Activated CD4-positive, alpha-beta T cell treated with anti-CD3 and anti-CD28 coated beads for 36 hours (primary cell): ENCODE data around the gene CDYL2. TPM values are rescaled to one million over a fixed set of nuclear protein-coding genes. Genes with fewer than 3 reads are reported as not detected.

ENCODE experiments used
- ATAC-seq: fragments of 200-7000 bp; cut with Tn5 transposase; one replicate; pipeline ENCODE4 v1.10.0; 2021; ENCODE audit warnings: mild to moderate bottlenecking, moderate library complexity
- CTCF ChIA-PET: fragments of 350-600 bp; sonication (Branson Sonifier 250); formaldehyde crosslinking; loops from one replicate; lab custom pipeline; 2021; ENCODE audit warnings: antibody characterized with exemption; lab: Charles Lee
- POLR2A ChIA-PET: fragments of 350-600 bp; sonication (Branson Sonifier 250); formaldehyde crosslinking; loops from one replicate; lab custom pipeline; 2021; ENCODE audit warnings: antibody characterized with exemption, inconsistent platforms; lab: Charles Lee
- DNase-seq: peaks from one replicate; pipeline ENCODE4 v3.0.0-alpha.2; 2020
- H3K27ac Mint-ChIP-seq: one replicate; pipeline ENCODE4 v1.8.0; 2021; ENCODE audit warnings: mixed read lengths
- H3K27me3 Mint-ChIP-seq: one replicate; pipeline ENCODE4 v1.8.0; 2021; ENCODE audit warnings: mixed read lengths
- H3K36me3 Mint-ChIP-seq: one replicate; pipeline ENCODE4 v1.8.0; 2021; ENCODE audit warnings: low read depth, mixed read lengths
- H3K4me1 Mint-ChIP-seq: one replicate; pipeline ENCODE4 v1.8.0; 2021; ENCODE audit warnings: mixed read lengths
- H3K4me3 Mint-ChIP-seq: one replicate; pipeline ENCODE4 v1.8.0; 2021; ENCODE audit warnings: mild to moderate bottlenecking, moderate library complexity, mixed read lengths
- H3K9me3 Mint-ChIP-seq: one replicate; pipeline ENCODE4 v1.8.0; 2021; ENCODE audit warnings: low read depth, mixed read lengths
- intact Hi-C, 2 experiments: fragments of 100-400 bp; cut with DNase I in 1 of 2; cut with micrococcal nuclease in 1 of 2; formaldehyde crosslinking; loops; one replicate each; pipeline versions ENCODE4 v1.14.2 to v1.15.1; 2022 to 2024; cut with DNase I, micrococcal nuclease
- total RNA-seq, 2 experiments: library from RNA; stranded (reverse); gene quantifications; one replicate each; pipeline ENCODE4 v1.2.3, GENCODE V29; 2021

The CDYL2 gene
- total RNA-seq, 2 experiments from 2014 or later, result 17.6 to 21.5 TPM

DNA sequence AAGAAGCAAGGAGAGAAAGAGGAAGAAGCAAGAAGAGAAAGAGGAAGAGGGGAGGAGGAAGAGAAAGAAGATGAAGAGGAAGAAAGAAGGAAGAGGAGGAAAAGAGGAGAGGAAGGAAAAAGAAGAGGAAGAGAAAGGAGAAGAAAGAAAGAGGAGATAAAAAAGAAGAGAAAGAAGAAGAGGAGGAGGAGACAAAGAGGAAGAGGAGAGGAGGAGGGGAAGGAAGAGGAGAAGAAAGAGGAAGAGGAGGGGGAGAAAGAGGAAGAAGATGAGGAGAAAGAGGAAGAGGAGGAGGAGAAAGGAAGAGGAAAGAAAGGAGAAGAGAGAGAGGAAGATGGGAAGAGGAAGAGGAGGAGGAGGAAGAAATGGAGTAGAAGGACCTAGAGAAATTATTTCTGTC is 80.4 kb downstream of the CDYL2 start:
- intact Hi-C loops, result no loop called here
- H3K27ac Mint-ChIP-seq, result no peak overlapping the region
- peaks cover 17% of the 10 kb centered on the region for H3K4me1 Mint-ChIP-seq
- DNase-seq (no peak), ATAC-seq (no peak)
- H3K4me3 Mint-ChIP-seq, result no peak overlapping the region
- ChIA-PET POLR2A (no interaction called here), CTCF (no interaction called here)
- H3K27me3 Mint-ChIP-seq, result no peaks in the 10 kb centered on the region
- peaks cover 3% of the 10 kb centered on the region for H3K36me3 Mint-ChIP-seq
- H3K9me3 Mint-ChIP-seq, result peaks cover 12% of the 10 kb centered on the region

- H3K4me1 Mint-ChIP-seq, result peaks cover 17% of the 10 kb centered on the region
- no peaks in the 10 kb centered on the region for H3K27me3 Mint-ChIP-seq
- ChIA-PET POLR2A (no interaction called here), CTCF (no interaction called here)
- no peak overlapping the region for H3K27ac Mint-ChIP-seq
- ATAC-seq, result no peak
- DNase-seq, result no peak
- intact Hi-C loops, result no loop called here
- peaks cover 3% of the 10 kb centered on the region for H3K36me3 Mint-ChIP-seq
- H3K9me3 Mint-ChIP-seq, result peaks cover 12% of the 10 kb centered on the region
- H3K4me3 Mint-ChIP-seq, result no peak overlapping the region
Observed at GRCh38 chr16:80723091-80723490, 81.3 kb downstream of the CDYL2 start.

GRCh38 chr16:80720804-80721371 is 83.5 kb downstream of the CDYL2 start:
- DNase-seq, result no peak
- Mint-ChIP-seq H3K27me3 (no peaks in the 10 kb centered on the region), H3K9me3 (peaks cover 7% of the 10 kb centered on the region), H3K27ac (no peak overlapping the region), H3K4me3 (no peak overlapping the region), H3K4me1 (peaks cover 13% of the 10 kb centered on the region), H3K36me3 (peaks cover 3% of the 10 kb centered on the region)
- ChIA-PET POLR2A (interaction anchor here (0.8 kb wide), 1 partner anchor 141 kb away, joined by 3 read pairs; no protein-coding TSS in a partner anchor), CTCF (interaction anchor here (0.7 kb wide), 1 partner anchor 20 kb away, joined by 3 read pairs; no protein-coding TSS in a partner anchor)
- intact Hi-C loops, result no loop called here
- ATAC-seq, result no peak

DNA sequence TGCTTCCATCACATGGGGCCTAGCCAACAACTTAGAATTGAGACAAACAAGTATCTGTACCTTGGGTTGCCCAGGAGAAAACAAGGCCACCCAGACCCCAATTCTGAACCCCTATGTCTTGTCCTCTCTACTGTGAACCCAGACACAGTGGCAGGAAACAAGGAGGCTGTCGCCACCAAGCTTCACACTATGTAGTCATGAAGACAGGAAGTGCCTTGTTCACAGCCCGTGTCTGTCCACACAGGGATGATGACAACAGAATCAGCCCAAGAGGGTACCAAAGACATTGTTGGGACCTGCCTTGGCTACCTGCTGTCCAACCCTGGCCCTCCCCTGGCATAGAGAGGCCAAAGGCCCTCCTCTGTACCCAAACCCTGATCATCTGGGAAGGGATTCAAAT is 84.8 kb downstream of the CDYL2 start:
- intact Hi-C loops, result no loop called here
- no peaks in the 10 kb centered on the region for H3K27me3 Mint-ChIP-seq
- H3K9me3 Mint-ChIP-seq, result peaks cover 7% of the 10 kb centered on the region
- H3K4me1 Mint-ChIP-seq, result peaks cover 10% of the 10 kb centered on the region
- H3K27ac Mint-ChIP-seq, result no peak overlapping the region
- peak; percentile 77 for ATAC-seq
- peak; percentile 24 for DNase-seq
- H3K4me3 Mint-ChIP-seq, result no peak overlapping the region
- ChIA-PET POLR2A (no interaction called here), CTCF (no interaction called here)
- peaks cover 3% of the 10 kb centered on the region for H3K36me3 Mint-ChIP-seq

- no peaks in the 10 kb centered on the region for H3K27me3 Mint-ChIP-seq
- ChIA-PET CTCF (interaction anchor here (0.6 kb wide), 1 partner anchor 1201 kb away, joined by 4 read pairs; no protein-coding TSS in a partner anchor), POLR2A (no interaction called here)
- H3K4me3 Mint-ChIP-seq, result no peak overlapping the region
- ATAC-seq, result no peak
- intact Hi-C loops, result no loop called here
- no peak for DNase-seq
- peaks cover 6% of the 10 kb centered on the region for H3K9me3 Mint-ChIP-seq
- no peak overlapping the region for H3K27ac Mint-ChIP-seq
- H3K4me1 Mint-ChIP-seq, result peaks cover 10% of the 10 kb centered on the region
- peaks cover 4% of the 10 kb centered on the region for H3K36me3 Mint-ChIP-seq
Observed at GRCh38 chr16:80718480-80719220, 85.7 kb downstream of the CDYL2 start.

DNA sequence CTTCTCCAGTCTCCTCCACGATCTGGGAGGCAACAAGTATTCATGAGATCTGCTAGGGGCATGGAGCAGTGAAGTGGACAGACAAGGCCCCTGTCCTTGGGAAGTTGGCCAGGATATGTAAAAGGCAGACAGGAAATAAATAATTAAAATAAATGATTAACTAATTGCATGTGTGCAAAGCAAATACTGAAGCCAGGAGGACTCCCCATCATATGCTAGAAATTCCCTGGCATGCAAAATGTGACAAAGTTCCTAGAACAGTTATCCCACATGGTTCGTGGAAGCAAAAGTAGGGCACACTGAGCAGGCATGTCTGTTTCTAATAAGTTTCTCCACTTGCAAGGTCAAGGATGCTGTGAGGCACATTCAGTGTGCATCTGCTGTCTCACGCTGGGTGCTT is 86.8 kb downstream of the CDYL2 start:
- H3K27me3 Mint-ChIP-seq, result no peaks in the 10 kb centered on the region
- peaks cover 6% of the 10 kb centered on the region for H3K36me3 Mint-ChIP-seq
- no peak overlapping the region for H3K4me3 Mint-ChIP-seq
- ATAC-seq (no peak), DNase-seq (no peak)
- intact Hi-C loops, result no loop called here
- H3K27ac Mint-ChIP-seq, result no peak overlapping the region
- H3K4me1 Mint-ChIP-seq, result peaks cover 10% of the 10 kb centered on the region
- ChIA-PET CTCF (no interaction called here), POLR2A (no interaction called here)
- H3K9me3 Mint-ChIP-seq, result peaks cover 3% of the 10 kb centered on the region

GRCh38 chr16:80716564-80717139 is 87.7 kb downstream of the CDYL2 start:
- Mint-ChIP-seq H3K27me3 (no peaks in the 10 kb centered on the region), H3K4me1 (peaks cover 10% of the 10 kb centered on the region), H3K27ac (no peak overlapping the region), H3K9me3 (no peaks in the 10 kb centered on the region), H3K36me3 (peaks cover 3% of the 10 kb centered on the region), H3K4me3 (no peak overlapping the region)
- POLR2A ChIA-PET, result no interaction called here
- DNase-seq (no peak), ATAC-seq (no peak)
- CTCF ChIA-PET, result no interaction called here
- intact Hi-C loops, result no loop called here

DNA sequence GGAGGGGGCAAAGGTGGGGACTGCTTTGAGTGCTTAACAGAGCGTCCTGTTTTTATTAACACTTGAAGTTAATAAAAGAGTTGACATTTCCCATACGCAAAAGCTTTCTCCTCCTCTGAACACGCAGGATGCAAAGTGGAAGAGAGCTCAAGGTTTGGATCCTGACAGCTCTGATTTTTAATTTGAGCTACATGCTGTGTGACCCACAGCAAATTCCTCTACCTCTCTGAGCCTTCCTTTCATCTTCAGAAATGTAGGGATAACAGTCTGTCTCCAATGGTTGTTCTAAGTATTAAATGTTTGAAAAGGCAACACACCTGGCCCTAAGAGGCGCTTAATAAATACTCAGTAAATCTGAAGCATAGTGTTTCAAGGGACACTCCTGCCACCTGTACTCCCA is 93.0 kb downstream of the CDYL2 start:
- DNase-seq (no peak), ATAC-seq (no peak)
- no peak overlapping the region for H3K4me3 Mint-ChIP-seq
- H3K27me3 Mint-ChIP-seq, result no peaks in the 10 kb centered on the region
- ChIA-PET POLR2A (no interaction called here), CTCF (interaction anchor here (0.8 to 1.3 kb wide), 2 partner anchors 90 to 114 kb away, joined by 3 to 4 read pairs; no protein-coding TSS in a partner anchor)
- no peaks in the 10 kb centered on the region for H3K9me3 Mint-ChIP-seq
- no peak overlapping the region for H3K27ac Mint-ChIP-seq
- peaks cover 6% of the 10 kb centered on the region for H3K36me3 Mint-ChIP-seq
- peaks cover 1% of the 10 kb centered on the region for H3K4me1 Mint-ChIP-seq
- intact Hi-C loops, result no loop called here

- ChIA-PET POLR2A (no interaction called here), CTCF (interaction anchor here (0.8 to 1.3 kb wide), 2 partner anchors 90 to 114 kb away, joined by 3 to 4 read pairs; no protein-coding TSS in a partner anchor)
- Mint-ChIP-seq H3K4me3 (no peak overlapping the region), H3K4me1 (peaks cover 2% of the 10 kb centered on the region), H3K36me3 (peaks cover 6% of the 10 kb centered on the region), H3K27me3 (no peaks in the 10 kb centered on the region), H3K9me3 (no peaks in the 10 kb centered on the region), H3K27ac (no peak overlapping the region)
- ATAC-seq (no peak), DNase-seq (no peak)
- intact Hi-C loops, result no loop called here
Observed at GRCh38 chr16:80710918-80711317, 93.5 kb downstream of the CDYL2 start.

DNA sequence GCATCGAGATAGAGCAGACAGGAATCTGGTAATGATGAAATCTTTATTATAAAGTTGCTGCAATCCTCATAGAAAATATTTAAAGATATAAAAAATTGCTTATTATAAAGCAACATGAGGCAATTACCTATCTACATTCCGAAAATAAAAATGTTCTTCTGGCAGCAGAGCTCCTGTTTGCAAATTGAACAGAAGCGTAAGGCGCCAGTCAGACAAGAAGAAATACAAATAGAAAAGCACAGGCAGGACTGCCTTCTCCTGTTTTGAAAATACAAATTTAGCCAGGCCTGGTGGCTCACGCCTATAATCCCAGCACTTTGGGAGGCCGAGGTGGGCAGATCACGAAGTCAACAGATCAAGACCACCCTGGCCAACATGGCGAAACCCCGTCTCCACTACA is 95.6 kb downstream of the CDYL2 start:
- intact Hi-C loops, result no loop called here
- Mint-ChIP-seq H3K27ac (no peak overlapping the region), H3K4me3 (no peak overlapping the region), H3K9me3 (no peaks in the 10 kb centered on the region), H3K27me3 (no peaks in the 10 kb centered on the region), H3K4me1 (peaks cover 2% of the 10 kb centered on the region), H3K36me3 (peaks cover 6% of the 10 kb centered on the region)
- ChIA-PET POLR2A (no interaction called here), CTCF (interaction anchor here (0.6 to 0.9 kb wide), 3 partner anchors 182 to 1878 kb away, joined by 3 to 4 read pairs (median 3); no protein-coding TSS in a partner anchor)
- ATAC-seq (no peak), DNase-seq (no peak)

DNA sequence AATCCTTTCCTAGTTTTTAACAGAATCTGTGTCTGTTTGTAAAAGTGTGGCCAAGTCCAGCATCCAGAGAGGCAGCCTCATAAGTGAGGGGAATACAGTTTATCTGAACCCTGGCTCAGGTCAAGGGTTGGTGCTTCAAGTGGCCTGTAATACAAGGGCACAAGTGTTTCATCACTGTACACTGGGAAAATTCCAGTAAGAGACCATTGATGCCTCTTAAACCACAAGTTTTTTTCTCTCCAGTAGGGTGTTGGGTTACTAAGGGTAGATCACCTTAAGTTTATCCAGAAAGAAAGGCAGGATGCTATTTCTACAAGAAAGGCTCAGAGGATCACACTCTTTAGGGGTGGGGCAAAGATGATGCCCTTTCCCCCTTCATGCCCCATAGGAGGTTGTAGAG is 96.7 kb downstream of the CDYL2 start:
- no peak overlapping the region for H3K4me3 Mint-ChIP-seq
- no peak overlapping the region for H3K27ac Mint-ChIP-seq
- POLR2A ChIA-PET, result no interaction called here
- CTCF ChIA-PET, result interaction anchor here (0.9 kb wide), 1 partner anchor 181 kb away, joined by 3 read pairs; no protein-coding TSS in a partner anchor
- H3K4me1 Mint-ChIP-seq, result peaks cover 2% of the 10 kb centered on the region
- peaks cover 3% of the 10 kb centered on the region for H3K36me3 Mint-ChIP-seq
- no peaks in the 10 kb centered on the region for H3K27me3 Mint-ChIP-seq
- intact Hi-C loops, result no loop called here
- DNase-seq (no peak), ATAC-seq (no peak)
- no peaks in the 10 kb centered on the region for H3K9me3 Mint-ChIP-seq
